Measurements from ENCODE around the gene PPP1R1B.
A peak's percentile ranks its signal among the peaks of the same experiment; 100 is the strongest.

PPP1R1B gene

GRCh38 chr17:39674179-39674578 is 47.4 kb downstream of the PPP1R1B start:
- Histone ChIP-seq H3K4me1 (ENCODE audit: control insufficient read depth, insufficient read depth, low read length) (peaks cover 18% of the 10 kb centered on the region), H3K9ac (ENCODE audit: low read length in 2 of 2) (no peak overlapping the region), H3K27me3 (ENCODE audit: control insufficient read depth in 1 of 2, insufficient read depth in 2 of 2, low read length in 2 of 2) (peaks cover 26 to 29% of the 10 kb centered on the region in 2 donors), H3K9me3 (ENCODE audit: control insufficient read depth in 2 of 2, low read length in 2 of 2) (no peaks in the 10 kb centered on the region), H3K36me3 (ENCODE audit: control insufficient read depth in 2 of 2, insufficient read depth in 2 of 2, low read length in 2 of 2) (no peaks in the 10 kb centered on the region), H3K27ac (ENCODE audit: low read length) (no peak overlapping the region), H3K4me3 (ENCODE audit: low read length in 2 of 2) (no peak overlapping the region)

DNA sequence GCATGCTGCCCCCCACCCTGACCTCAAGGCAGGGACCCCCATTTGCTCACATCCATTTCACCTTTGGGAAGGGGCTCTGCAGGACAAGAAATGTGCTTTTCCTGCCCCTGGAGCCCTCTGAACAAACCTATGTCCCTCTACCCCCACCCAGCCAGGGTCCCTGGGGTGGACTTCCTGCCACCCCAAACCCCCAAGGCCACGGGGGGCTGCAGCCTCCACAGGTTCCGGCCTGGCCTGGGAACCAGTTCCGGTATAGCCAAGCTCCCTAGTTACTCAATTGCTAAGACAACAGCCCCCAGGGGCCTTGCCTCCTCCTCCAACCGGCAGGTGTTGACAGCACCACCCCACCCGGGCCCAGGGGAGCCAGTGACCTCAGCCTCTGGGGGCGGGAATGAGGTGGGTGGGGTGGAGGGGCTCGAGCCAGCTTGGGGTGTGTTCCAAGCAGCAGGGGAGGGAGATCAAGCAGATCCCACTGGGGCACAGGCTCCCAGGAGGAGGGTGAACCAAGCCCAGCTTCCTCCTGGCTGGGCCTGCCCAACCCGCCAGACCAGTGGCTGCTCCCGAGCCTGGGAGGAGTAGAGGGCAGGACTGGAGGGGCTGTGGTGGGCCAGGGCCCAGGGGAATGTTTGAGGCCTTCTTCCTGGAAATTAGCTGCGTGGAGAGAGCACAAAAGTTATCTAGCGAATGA is 48.1 kb downstream of the PPP1R1B start:
- no peak overlapping the region for H3K27ac ChIP-seq (ENCODE audit: low read length)

DNA sequence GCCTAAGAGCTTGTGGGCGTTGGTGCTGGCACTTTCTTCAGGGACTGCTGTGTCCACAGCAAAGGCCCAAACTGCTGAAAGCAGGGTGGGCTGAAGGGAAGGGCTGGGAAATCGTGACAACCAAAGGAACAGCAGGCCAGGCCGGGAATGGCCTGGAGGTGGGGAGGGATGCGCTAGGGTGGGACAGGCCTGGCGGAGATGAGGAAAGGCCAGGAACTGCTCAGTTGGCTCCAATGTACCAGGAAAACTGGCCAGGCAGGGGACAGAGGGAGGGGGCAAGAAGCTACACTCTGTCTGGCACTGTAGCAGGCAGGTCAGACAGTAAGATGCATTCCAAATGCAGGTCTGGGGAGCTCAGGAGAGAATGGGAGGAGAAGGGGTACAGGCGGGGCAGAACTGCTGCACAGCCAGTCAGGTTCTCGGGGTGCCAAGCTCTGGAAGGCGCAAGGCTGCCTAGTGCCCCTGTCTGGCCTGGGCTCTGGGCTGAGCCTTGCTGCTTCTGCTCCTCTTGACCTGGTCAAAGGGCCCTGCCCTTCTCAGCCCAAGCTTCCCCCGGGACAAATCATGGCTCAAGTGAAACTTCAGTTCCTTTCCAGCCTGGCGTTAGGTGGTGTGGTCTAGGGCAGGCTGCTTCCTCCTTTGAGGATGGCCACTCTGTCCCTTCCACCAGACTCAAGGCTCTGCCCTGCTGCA is 48.8 kb downstream of the PPP1R1B start:
- H3K9me3 ChIP-seq (ENCODE audit: control insufficient read depth in 2 of 2, low read length in 2 of 2) = no peaks in the 10 kb centered on the region
- no peak overlapping the region for H3K27ac ChIP-seq (ENCODE audit: low read length)
- no peak overlapping the region for H3K4me3 ChIP-seq (ENCODE audit: low read length in 2 of 2)
- peaks cover 13 to 16% of the 10 kb centered on the region in 2 donors for H3K27me3 ChIP-seq (ENCODE audit: control insufficient read depth in 1 of 2, insufficient read depth in 2 of 2, low read length in 2 of 2)
- H3K9ac ChIP-seq (ENCODE audit: low read length in 2 of 2) = no peak overlapping the region
- peaks cover 0 to 3% of the 10 kb centered on the region in 2 donors for H3K36me3 ChIP-seq (ENCODE audit: control insufficient read depth in 2 of 2, insufficient read depth in 2 of 2, low read length in 2 of 2)
- H3K4me1 ChIP-seq (ENCODE audit: control insufficient read depth, insufficient read depth, low read length) = peaks cover 18% of the 10 kb centered on the region

More for the DNA sequence above, 48.1 kb downstream of the PPP1R1B start:
- H3K4me3 ChIP-seq (ENCODE audit: low read length in 2 of 2) = no peak overlapping the region
- H3K9ac ChIP-seq (ENCODE audit: low read length in 2 of 2) = no peak overlapping the region
- H3K27me3 ChIP-seq (ENCODE audit: control insufficient read depth in 1 of 2, insufficient read depth in 2 of 2, low read length in 2 of 2) = peaks cover 20 to 23% of the 10 kb centered on the region in 2 donors
- no peaks in the 10 kb centered on the region for H3K36me3 ChIP-seq (ENCODE audit: control insufficient read depth in 2 of 2, insufficient read depth in 2 of 2, low read length in 2 of 2)
- H3K4me1 ChIP-seq (ENCODE audit: control insufficient read depth, insufficient read depth, low read length) = peaks cover 18% of the 10 kb centered on the region
- H3K9me3 ChIP-seq (ENCODE audit: control insufficient read depth in 2 of 2, low read length in 2 of 2) = no peaks in the 10 kb centered on the region

DNA sequence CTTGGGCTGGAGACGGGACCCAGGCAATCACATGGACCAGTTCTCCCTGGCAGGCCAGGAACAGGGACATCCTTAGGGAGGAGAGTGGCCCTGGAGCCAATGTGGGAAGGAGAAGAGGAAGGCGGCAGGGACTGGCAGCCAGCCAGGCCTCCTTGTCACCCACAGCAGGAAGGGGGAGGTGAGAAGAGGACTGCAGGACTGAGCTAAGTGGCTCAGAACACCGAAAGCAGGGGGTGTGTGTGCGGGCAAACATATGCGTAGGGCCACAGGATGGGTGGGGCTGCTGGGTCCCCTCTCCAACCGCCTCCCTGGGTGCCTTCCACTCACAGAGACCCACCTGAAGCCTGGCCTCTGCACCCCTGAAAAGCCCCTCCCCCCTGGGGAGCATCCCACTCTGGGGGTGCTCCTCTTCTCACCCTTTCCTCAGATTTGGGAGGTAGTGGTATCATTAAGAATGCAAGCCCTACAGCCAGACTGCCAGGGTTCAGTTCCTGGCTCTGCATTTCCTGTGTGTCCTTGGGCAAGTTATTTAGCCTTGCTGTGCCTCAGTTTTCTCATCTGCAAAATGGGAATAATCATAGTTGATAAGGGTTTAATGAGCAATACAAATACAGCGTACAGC is 49.6 kb downstream of the PPP1R1B start:
- Histone ChIP-seq H3K4me3 (ENCODE audit: low read length in 2 of 2) (no peak overlapping the region), H3K4me1 (ENCODE audit: control insufficient read depth, insufficient read depth, low read length) (peaks cover 18% of the 10 kb centered on the region), H3K9me3 (ENCODE audit: control insufficient read depth in 2 of 2, low read length in 2 of 2) (no peaks in the 10 kb centered on the region), H3K27ac (ENCODE audit: low read length) (no peak overlapping the region), H3K36me3 (ENCODE audit: control insufficient read depth in 2 of 2, insufficient read depth in 2 of 2, low read length in 2 of 2) (peaks cover 0 to 4% of the 10 kb centered on the region in 2 donors), H3K27me3 (ENCODE audit: control insufficient read depth in 1 of 2, insufficient read depth in 2 of 2, low read length in 2 of 2) (peaks cover 8 to 9% of the 10 kb centered on the region in 2 donors), H3K9ac (ENCODE audit: low read length in 2 of 2) (no peak overlapping the region)

GRCh38 chr17:39677072-39677471 is 50.3 kb downstream of the PPP1R1B start:
- no peak overlapping the region for H3K9ac ChIP-seq (ENCODE audit: low read length in 2 of 2)

DNA sequence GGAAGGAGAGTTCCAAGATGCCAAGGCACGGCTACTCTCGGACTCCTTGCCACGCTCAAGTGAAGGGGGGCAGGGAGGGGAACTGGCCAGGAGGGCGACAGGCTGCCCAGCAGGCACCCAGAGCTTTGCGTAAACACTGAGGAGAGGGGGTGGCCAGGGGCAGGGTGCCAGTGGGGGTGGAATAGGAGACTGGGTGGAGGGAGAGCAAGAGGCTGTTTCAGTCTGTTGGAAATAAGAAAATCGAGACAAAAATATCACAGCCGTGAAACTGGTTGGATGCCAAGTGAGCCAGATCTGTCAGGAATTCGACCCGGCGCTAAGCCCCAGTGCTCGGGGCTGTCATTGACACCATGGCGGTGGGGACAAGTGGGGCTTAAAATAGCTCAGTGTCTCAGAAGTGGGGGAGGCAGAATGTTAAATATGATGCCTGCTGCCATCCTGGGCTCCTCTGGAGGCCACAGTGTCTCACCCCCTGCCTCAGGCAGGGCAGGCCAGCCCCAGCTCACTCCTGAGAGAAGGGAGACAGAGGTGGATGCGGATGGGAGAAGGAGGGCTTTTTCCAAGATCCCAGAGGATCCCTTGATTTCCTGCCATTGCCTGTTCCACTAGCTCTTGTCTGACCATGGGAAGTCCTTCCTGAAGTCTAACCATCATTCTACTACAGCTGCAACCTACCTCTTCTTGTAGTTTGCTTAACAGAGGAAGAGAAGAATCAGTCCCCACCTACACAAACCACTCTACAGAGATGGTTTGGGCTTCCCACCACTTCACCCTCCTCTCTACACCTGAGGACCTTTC is 51.0 kb downstream of the PPP1R1B start:
- peak overlapping the region; percentile 2 for H3K27ac ChIP-seq (ENCODE audit: low read length)
- H3K9me3 ChIP-seq (ENCODE audit: control insufficient read depth in 2 of 2, low read length in 2 of 2) = no peaks in the 10 kb centered on the region
- H3K9ac ChIP-seq (ENCODE audit: low read length in 2 of 2) = no peak overlapping the region
- peaks cover 13% of the 10 kb centered on the region for H3K4me1 ChIP-seq (ENCODE audit: control insufficient read depth, insufficient read depth, low read length)
- no peak overlapping the region for H3K4me3 ChIP-seq (ENCODE audit: low read length in 2 of 2)
- H3K27me3 ChIP-seq (ENCODE audit: control insufficient read depth in 1 of 2, insufficient read depth in 2 of 2, low read length in 2 of 2) = no peaks in the 10 kb centered on the region
- H3K36me3 ChIP-seq (ENCODE audit: control insufficient read depth in 2 of 2, insufficient read depth in 2 of 2, low read length in 2 of 2) = peaks cover 0 to 4% of the 10 kb centered on the region in 2 donors

More at GRCh38 chr17:39677072-39677471, 50.3 kb downstream of the PPP1R1B start:
- no peak overlapping the region for H3K4me3 ChIP-seq (ENCODE audit: low read length in 2 of 2)
- H3K9me3 ChIP-seq (ENCODE audit: control insufficient read depth in 2 of 2, low read length in 2 of 2) = no peaks in the 10 kb centered on the region
- peaks cover 0 to 4% of the 10 kb centered on the region in 2 donors for H3K36me3 ChIP-seq (ENCODE audit: control insufficient read depth in 2 of 2, insufficient read depth in 2 of 2, low read length in 2 of 2)
- no peak overlapping the region for H3K27ac ChIP-seq (ENCODE audit: low read length)
- peaks cover 13% of the 10 kb centered on the region for H3K4me1 ChIP-seq (ENCODE audit: control insufficient read depth, insufficient read depth, low read length)
- peaks cover under 1 to 2% of the 10 kb centered on the region in 2 donors for H3K27me3 ChIP-seq (ENCODE audit: control insufficient read depth in 1 of 2, insufficient read depth in 2 of 2, low read length in 2 of 2)

DNA sequence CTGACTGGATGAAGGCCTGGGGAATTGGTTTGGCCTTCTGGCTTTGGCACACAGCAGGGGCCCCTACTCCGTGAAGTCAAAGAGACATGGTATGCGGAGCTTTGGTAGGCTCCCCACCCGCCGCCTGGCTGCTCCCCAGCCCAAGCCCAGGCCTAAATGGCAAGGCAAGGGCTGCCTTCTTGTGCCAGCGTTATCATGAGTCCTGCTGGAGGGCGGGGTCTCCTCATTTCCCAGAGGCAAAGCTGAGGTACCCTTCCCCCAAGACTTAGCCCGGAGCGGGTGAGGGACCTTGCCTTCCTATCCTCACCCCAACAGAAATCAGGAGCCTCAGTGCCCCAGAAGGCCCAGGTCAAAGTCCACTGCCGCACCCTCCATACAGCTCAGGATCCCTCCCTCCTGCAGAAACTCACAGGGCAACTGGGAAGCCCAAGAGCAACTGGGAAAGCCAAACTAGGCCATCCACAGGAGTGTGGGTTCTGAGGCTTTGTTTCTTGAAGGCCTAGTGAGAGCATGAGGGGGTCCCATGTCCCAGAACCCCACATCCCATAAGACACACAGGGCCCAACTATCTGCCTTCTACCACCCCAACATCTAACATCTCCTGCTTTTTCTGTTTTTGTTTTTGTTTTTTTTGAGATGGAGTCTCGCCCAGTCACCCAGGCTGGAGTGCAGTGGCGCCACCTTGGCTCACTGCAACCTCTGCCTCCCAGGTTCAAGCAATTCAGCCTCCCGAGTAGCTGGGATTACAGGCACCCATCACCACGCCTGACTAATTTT is 51.8 kb downstream of the PPP1R1B start:
- Histone ChIP-seq H3K4me3 (ENCODE audit: low read length in 2 of 2) (no peak overlapping the region), H3K27ac (ENCODE audit: low read length) (no peak overlapping the region), H3K9ac (ENCODE audit: low read length in 2 of 2) (no peak overlapping the region), H3K9me3 (ENCODE audit: control insufficient read depth in 2 of 2, low read length in 2 of 2) (no peaks in the 10 kb centered on the region), H3K4me1 (ENCODE audit: control insufficient read depth, insufficient read depth, low read length) (peaks cover 13% of the 10 kb centered on the region), H3K36me3 (ENCODE audit: control insufficient read depth in 2 of 2, insufficient read depth in 2 of 2, low read length in 2 of 2) (peaks cover 5 to 6% of the 10 kb centered on the region in 2 donors), H3K27me3 (ENCODE audit: control insufficient read depth in 1 of 2, insufficient read depth in 2 of 2, low read length in 2 of 2) (no peaks in the 10 kb centered on the region)

GRCh38 chr17:39679521-39680192 is 52.9 kb downstream of the PPP1R1B start:
- Histone ChIP-seq H3K9me3 (ENCODE audit: control insufficient read depth in 2 of 2, low read length in 2 of 2) (no peaks in the 10 kb centered on the region), H3K36me3 (ENCODE audit: control insufficient read depth in 2 of 2, insufficient read depth in 2 of 2, low read length in 2 of 2) (peaks cover 9 to 10% of the 10 kb centered on the region in 2 donors), H3K4me3 (ENCODE audit: low read length in 2 of 2) (no peak overlapping the region), H3K4me1 (ENCODE audit: control insufficient read depth, insufficient read depth, low read length) (peaks cover 13% of the 10 kb centered on the region), H3K9ac (ENCODE audit: low read length in 2 of 2) (no peak overlapping the region), H3K27me3 (ENCODE audit: control insufficient read depth in 1 of 2, insufficient read depth in 2 of 2, low read length in 2 of 2) (no peaks in the 10 kb centered on the region), H3K27ac (ENCODE audit: low read length) (no peak overlapping the region)

DNA sequence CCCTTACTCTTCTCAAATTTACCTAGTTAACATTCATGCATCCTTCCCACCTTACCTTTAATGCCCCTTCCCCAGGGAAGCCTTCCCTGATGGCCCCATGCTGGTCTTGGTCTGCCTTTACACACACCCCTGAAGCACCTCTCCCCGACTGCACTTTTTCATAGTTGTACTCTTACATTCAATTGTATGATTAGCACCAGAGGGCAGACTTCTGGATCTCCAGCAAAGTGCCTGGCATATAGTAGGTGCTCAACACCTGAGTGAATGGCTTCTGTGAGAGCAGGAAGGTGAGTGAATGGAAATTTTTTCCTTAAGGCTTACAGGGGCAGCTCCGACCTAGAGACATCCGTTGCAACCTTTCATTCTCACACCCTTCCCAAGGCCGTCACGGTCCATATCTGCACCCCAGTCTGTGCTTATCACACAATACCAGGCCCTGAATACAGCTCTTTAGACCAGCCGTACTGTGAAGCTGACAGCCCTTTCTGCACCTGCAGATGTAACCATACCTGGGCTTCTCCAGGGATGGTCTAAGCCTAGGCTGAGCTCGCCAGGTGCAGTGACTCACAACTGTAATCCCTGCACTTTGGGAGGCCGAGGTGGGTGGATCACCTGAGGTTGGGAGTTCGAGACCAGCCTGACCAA is 56.7 kb downstream of the PPP1R1B start:
- Histone ChIP-seq H3K4me1 (ENCODE audit: control insufficient read depth, insufficient read depth, low read length) (peaks cover 6% of the 10 kb centered on the region), H3K27ac (ENCODE audit: low read length) (no peak overlapping the region)

More for the DNA sequence above, 56.7 kb downstream of the PPP1R1B start:
- H3K36me3 ChIP-seq (ENCODE audit: control insufficient read depth in 2 of 2, insufficient read depth in 2 of 2, low read length in 2 of 2) = peaks cover 9 to 14% of the 10 kb centered on the region in 2 donors
- no peak overlapping the region for H3K9ac ChIP-seq (ENCODE audit: low read length in 2 of 2)
- no peak overlapping the region for H3K4me3 ChIP-seq (ENCODE audit: low read length in 2 of 2)
- H3K9me3 ChIP-seq (ENCODE audit: control insufficient read depth in 2 of 2, low read length in 2 of 2) = no peaks in the 10 kb centered on the region
- no peaks in the 10 kb centered on the region for H3K27me3 ChIP-seq (ENCODE audit: control insufficient read depth in 1 of 2, insufficient read depth in 2 of 2, low read length in 2 of 2)
